Endothelial cell of umbilical vein (primary cell): ENCODE measurements around the gene MAML2. TPM values are rescaled to one million over a fixed set of nuclear protein-coding genes. Genes with fewer than 3 reads are reported as not detected.

ENCODE experiments used
- BruUV-seq: library from RNA; stranded (reverse); fragments of 400-500 nt; replicated peaks from 2 replicates; lab custom pipeline; 2021; lab: Mats Ljungman, UMichigan
- CTCF ChIA-PET: fragments of 300-600, 350-600 bp; sonication (Branson Sonifier 250); formaldehyde crosslinking; loops from one replicate; lab custom pipeline; 2021; ENCODE audit warnings: antibody characterized with exemption, inconsistent platforms; lab: Charles Lee
- POLR2A ChIA-PET: fragments of 300-600, 350-600 bp; sonication (Branson Sonifier 250); formaldehyde crosslinking; loops from one replicate; lab custom pipeline; 2021; ENCODE audit warnings: antibody characterized with exemption, inconsistent platforms; lab: Charles Lee
- DNase-seq: peaks from one replicate; pipeline ENCODE4 v3.0.0-alpha.2; 2011; ENCODE audit warnings: low read depth, low spot score
- FAIRE-seq: peaks from 2 replicates; lab custom pipeline; 2011; peaks lifted over from hg19 to GRCh38; lab: Jason Lieb, UNC
- H2AFZ ChIP-seq: 2 replicates; pipeline ENCODE4 v1.6.0; 2012; ENCODE audit warnings: low read depth, low read length, control low read depth, inconsistent platforms
- H3K27ac ChIP-seq: 2 replicates; pipeline ENCODE4 v1.5.1; 2011; ENCODE audit warnings: low read depth, mild to moderate bottlenecking, control low read depth, low read length, moderate library complexity; ENCODE audit not compliant: insufficient read depth
- H3K27me3 ChIP-seq, 2 experiments: 2 replicates each; pipeline versions ENCODE4 v1.6.0 to v1.6.1; 2011; ENCODE audit warnings: low read length in 2 of 2, mixed read lengths in 1 of 2; ENCODE audit not compliant: control insufficient read depth in 2 of 2, insufficient read depth in 2 of 2
- H3K36me3 ChIP-seq, 2 experiments: 2 replicates in 1 of 2; 3 replicates in 1 of 2; pipeline ENCODE4 v1.5.1; 2011; ENCODE audit warnings: low read length in 2 of 2, mild to moderate bottlenecking in 1 of 2, moderate library complexity in 1 of 2; ENCODE audit not compliant: control insufficient read depth in 2 of 2, insufficient read depth in 2 of 2; ENCODE audit errors: extremely low read depth in 1 of 2
- H3K4me1 ChIP-seq: 3 replicates; pipeline ENCODE4 v1.5.1; 2011; ENCODE audit warnings: mild to moderate bottlenecking, low read length; ENCODE audit not compliant: control insufficient read depth, insufficient read depth; ENCODE audit errors: extremely low read depth
- H3K4me2 ChIP-seq: 2 replicates; pipeline ENCODE4 v1.6.1; 2011; ENCODE audit warnings: low read length, control low read depth, mixed read lengths; ENCODE audit not compliant: insufficient read depth
- H3K4me3 ChIP-seq, 3 experiments: fragments of 200-600 bp in 1 of 3; sonication (generic), shearing (Covaris generic) in 1 of 3; replicated peaks in 1 of 3; 2 replicates each; pipeline ENCODE4 v1.5.1; 2011 to 2016; ENCODE audit warnings: control low read depth in 3 of 3, low read length in 3 of 3, mild to moderate bottlenecking in 2 of 3, inconsistent platforms in 1 of 3, low read depth in 1 of 3, moderate library complexity in 1 of 3; ENCODE audit not compliant: insufficient read depth in 1 of 3
- H3K79me2 ChIP-seq: 2 replicates; pipeline ENCODE4 v1.6.0; 2012; ENCODE audit warnings: low read length, inconsistent platforms; ENCODE audit not compliant: control insufficient read depth, insufficient read depth
- H3K9ac ChIP-seq: replicated peaks from 2 replicates; pipeline ENCODE3; 2011; ENCODE audit warnings: low read length, control low read depth; ENCODE audit not compliant: insufficient read depth; ENCODE audit errors: extremely low read depth
- H3K9me1 ChIP-seq: replicated peaks from 3 replicates; pipeline ENCODE4 v1.6.0; 2011; ENCODE audit warnings: mild to moderate bottlenecking, low read length; ENCODE audit not compliant: control insufficient read depth, insufficient read depth; ENCODE audit errors: extremely low read depth
- H3K9me3 ChIP-seq: replicated peaks from 2 replicates; pipeline ENCODE4 v1.5.1; 2012; ENCODE audit warnings: low read length, inconsistent platforms; ENCODE audit not compliant: control insufficient read depth, insufficient read depth
- H4K20me1 ChIP-seq: replicated peaks from 2 replicates; pipeline ENCODE3; 2011; ENCODE audit warnings: mild to moderate bottlenecking, low read length; ENCODE audit not compliant: control insufficient read depth, insufficient read depth; ENCODE audit errors: extremely low read depth
- CTCF ChIP-seq, 2 donors: IDR thresholded peaks; 1 replicate in 1 of 2; 2 replicates in 1 of 2; pipeline ENCODE4 v1.5.1; 2011; ENCODE audit warnings: low read length in 2 of 2, mild to moderate bottlenecking in 2 of 2, moderate library complexity in 2 of 2, control low read depth in 1 of 2, inconsistent platforms in 1 of 2, low read depth in 1 of 2; ENCODE audit not compliant: insufficient read depth in 1 of 2; ENCODE audit errors: extremely low read depth in 1 of 2
- EZH2 ChIP-seq: IDR thresholded peaks from 2 replicates; pipeline ENCODE4 v1.6.1; 2012; ENCODE audit warnings: borderline replicate concordance, low read depth, mild to moderate bottlenecking, moderate library complexity, low read length, inconsistent platforms; ENCODE audit not compliant: severe bottlenecking
- FOS ChIP-seq: IDR thresholded peaks from 2 replicates; pipeline ENCODE4 v1.6.1; 2011; ENCODE audit warnings: mild to moderate bottlenecking, low read length, moderate library complexity, borderline replicate concordance; ENCODE audit not compliant: insufficient read depth
- GATA2 ChIP-seq: IDR thresholded peaks from 2 replicates; pipeline ENCODE4 v1.7.0; 2011; ENCODE audit warnings: low read depth, mild to moderate bottlenecking, moderate library complexity, mixed read lengths, low read length; ENCODE audit not compliant: insufficient read length, insufficient read depth
- JUN ChIP-seq: IDR thresholded peaks from 2 replicates; pipeline ENCODE4 v1.6.1; 2011; ENCODE audit warnings: borderline replicate concordance, low read depth; ENCODE audit not compliant: insufficient read length, insufficient read depth
- MYC ChIP-seq: IDR thresholded peaks from one replicate; pipeline ENCODE4 v1.6.1; 2011; ENCODE audit warnings: mild to moderate bottlenecking, low read depth, low read length
- POLR2A ChIP-seq: IDR thresholded peaks from 2 replicates; pipeline ENCODE4 v1.6.1; 2012; ENCODE audit warnings: low read depth, mild to moderate bottlenecking, control low read depth, low read length
- POLR2AphosphoS5 ChIP-seq: IDR thresholded peaks from 2 replicates; pipeline ENCODE4 v1.6.1; 2012; ENCODE audit warnings: low read depth, mild to moderate bottlenecking, control low read depth, low read length, moderate library complexity; ENCODE audit not compliant: insufficient read depth
- dilution Hi-C: fragments of 300-500 bp; cut with MboI; formaldehyde crosslinking; loops from one replicate; pipeline ENCODE4 v1.15.0; 2019; ENCODE audit warnings: low sequenced_read_pairs; ENCODE audit not compliant: extremely low pct_ligation_motif_present
- intact Hi-C: fragments of 100-400 bp; cut with micrococcal nuclease; formaldehyde crosslinking; loops from one replicate; pipeline ENCODE4 v1.10.0; 2022
- polyA plus RNA-seq, 4 experiments: library from polyadenylated mRNA; depleted of rRNA in 3 of 4; stranded (reverse) in 3 of 4; unstranded in 1 of 4; fragments of >200 nt; gene quantifications; 2 replicates each; pipeline versions ENCODE4 v1.2.1 to v1.2.3, GENCODE V29; 2011 to 2012; ENCODE audit warnings: missing spikeins in 1 of 4
- total RNA-seq: library from RNA; stranded (reverse); gene quantifications from 2 replicates; pipeline ENCODE4 v1.2.3, GENCODE V29; 2021
- TF ChIP-seq, protein P1 (sequence below): IDR thresholded peaks from 2 replicates; pipeline ENCODE4 v1.6.1; 2011; ENCODE audit not compliant: insufficient read depth, insufficient read length

The MAML2 gene
- total and polyA plus RNA-seq, 2 donors (not counting 3 experiments of a cell fraction or from before 2014, with no cell fraction given) = 12.4 to 16.8 TPM

DNA sequence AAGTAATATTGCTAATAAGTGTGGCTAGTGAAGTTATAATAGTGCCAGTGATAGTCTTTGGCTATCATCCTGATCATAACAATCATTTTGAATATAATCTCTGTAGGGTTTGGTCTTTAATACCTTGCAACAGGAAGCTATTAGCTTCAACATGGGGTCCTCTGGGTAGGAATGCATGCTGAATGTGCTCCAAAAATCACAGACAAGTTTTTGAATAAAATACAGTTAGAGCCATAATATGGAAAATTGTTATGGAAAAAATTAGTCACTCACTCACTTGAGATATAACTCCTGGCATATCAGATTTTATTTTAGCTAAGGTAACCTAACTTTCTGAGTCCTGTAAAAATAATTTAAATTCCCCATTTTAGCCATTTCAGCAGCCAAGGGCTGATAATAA lies 323.7 kb downstream of the MAML2 start:
- H4K20me1 ChIP-seq = no peaks in the 10 kb centered on the region
- no peak overlapping the region for H3K4me2 ChIP-seq
- intact Hi-C loops = no loop called here
- BruUV-seq = no TSS peak
- TF ChIP-seq JUN (no peak), POLR2AphosphoS5 (no peak), CTCF (IDR thresholded peaks at IDR 0.05; ENCODE audit: extremely low read depth in 1 of 2, insufficient read depth in 1 of 2, low read depth in 1 of 2, low read length in 2 of 2) (no peak), FOS (no peak), EZH2 (no peak), POLR2A (no peak), GATA2 (no peak), MYC (no peak)
- TF ChIP-seq, protein P1, sequence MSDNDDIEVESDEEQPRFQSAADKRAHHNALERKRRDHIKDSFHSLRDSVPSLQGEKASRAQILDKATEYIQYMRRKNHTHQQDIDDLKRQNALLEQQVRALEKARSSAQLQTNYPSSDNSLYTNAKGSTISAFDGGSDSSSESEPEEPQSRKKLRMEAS = no peak
- no peaks in the 10 kb centered on the region for H3K9me1 ChIP-seq
- H2AFZ ChIP-seq = no peak overlapping the region
- H3K9ac ChIP-seq = no peak overlapping the region
- DNase-seq (no peak), FAIRE-seq (no peak)
- H3K27ac ChIP-seq = no peak overlapping the region
- POLR2A ChIA-PET = no interaction called here
- H3K27me3 ChIP-seq = no peaks in the 10 kb centered on the region
- CTCF ChIA-PET = no interaction called here
- no peaks in the 10 kb centered on the region for H3K9me3 ChIP-seq
- H3K4me1 ChIP-seq = no peaks in the 10 kb centered on the region
- H3K4me3 ChIP-seq = no peak overlapping the region
- no peaks in the 10 kb centered on the region for H3K79me2 ChIP-seq
- H3K36me3 ChIP-seq = no peaks in the 10 kb centered on the region
- dilution Hi-C loops = no loop called here
